NCI-H69 (cell line): Measurements from ENCODE around the gene PAPOLB.

Experiments
- DNase-seq: peaks from one replicate; lab custom pipeline; 2025; lab: John Stamatoyannopoulos, UW

Gene PAPOLB

GRCh38 chr7:4842319-4843064, 19.3 kb downstream of the PAPOLB start:
- no peak for DNase-seq

GRCh38 chr7:4841836-4842235, 20.0 kb downstream of the PAPOLB start:
- DNase-seq = no peak

GRCh38 chr7:4841007-4841784, 20.6 kb downstream of the PAPOLB start:
- DNase-seq = no peak

GRCh38 chr7:4840079-4840501, 21.7 kb downstream of the PAPOLB start:
- DNase-seq = peak; percentile 16

- no peak for DNase-seq
These were observed 23.1 kb downstream of the PAPOLB start for GRCh38 chr7:4838626-4839334.

- DNase-seq = peak; percentile 72
These were observed 23.8 kb downstream of the PAPOLB start for GRCh38 chr7:4837803-4838625.

GRCh38 chr7:4837041-4837802, 24.6 kb downstream of the PAPOLB start:
- DNase-seq = no peak

- no peak for DNase-seq
These were observed 25.6 kb downstream of the PAPOLB start for GRCh38 chr7:4836206-4836661.

- DNase-seq = no peak
These were observed 26.2 kb downstream of the PAPOLB start for GRCh38 chr7:4835398-4836205.

GRCh38 chr7:4834601-4835397, 27.0 kb downstream of the PAPOLB start:
- no peak for DNase-seq

GRCh38 chr7:4833691-4834600, 27.9 kb downstream of the PAPOLB start:
- no peak for DNase-seq

GRCh38 chr7:4833176-4833575, 28.7 kb downstream of the PAPOLB start:
- DNase-seq = no peak

GRCh38 chr7:4832711-4833110, 29.1 kb downstream of the PAPOLB start:
- no peak for DNase-seq

GRCh38 chr7:4831723-4832495, 29.9 kb downstream of the PAPOLB start:
- DNase-seq = no peak

- peak; percentile 70 for DNase-seq
These were observed 31.7 kb downstream of the PAPOLB start for GRCh38 chr7:4830176-4830575.

GRCh38 chr7:4828720-4829383, 33.0 kb downstream of the PAPOLB start:
- no peak for DNase-seq

GRCh38 chr7:4825081-4825480, 36.7 kb downstream of the PAPOLB start:
- DNase-seq = no peak
